GM19193 (cell line): ENCODE measurements around the gene EIF4B.

ENCODE experiments used
- POLR2A ChIP-seq: IDR thresholded peaks from 4 replicates; pipeline ENCODE4 v1.6.1; 2011; ENCODE audit not compliant: insufficient read depth, insufficient read length; ENCODE audit errors: extremely low read depth

Gene EIF4B

GRCh38 chr12:53025250-53025649 lies 19.0 kb downstream of the EIF4B start:
- TF ChIP-seq POLR2A, result no peak

GRCh38 chr12:53031616-53032015 lies 25.4 kb downstream of the EIF4B start:
- TF ChIP-seq POLR2A, result no peak

- TF ChIP-seq POLR2A, result no peak
Measured at GRCh38 chr12:53034459-53034858, 28.2 kb downstream of the EIF4B start.

- TF ChIP-seq POLR2A, result no peak
Measured at GRCh38 chr12:53036802-53037201, 30.5 kb downstream of the EIF4B start.

- no peak for TF ChIP-seq POLR2A
Measured at GRCh38 chr12:53039851-53040250, 33.6 kb downstream of the EIF4B start.

GRCh38 chr12:53042607-53043454 lies 36.6 kb downstream of the EIF4B start:
- peak; percentile 12 for TF ChIP-seq POLR2A

GRCh38 chr12:53044052-53044581 lies 37.9 kb downstream of the EIF4B start:
- no peak for TF ChIP-seq POLR2A

- TF ChIP-seq POLR2A, result no peak
Measured at GRCh38 chr12:53044896-53045695, 38.8 kb downstream of the EIF4B start.

- no peak for TF ChIP-seq POLR2A
Measured at GRCh38 chr12:53045696-53046045, 39.4 kb downstream of the EIF4B start.

GRCh38 chr12:53046655-53047220 lies 40.5 kb downstream of the EIF4B start:
- no peak for TF ChIP-seq POLR2A

GRCh38 chr12:53047221-53048032 lies 41.2 kb downstream of the EIF4B start:
- TF ChIP-seq POLR2A, result no peak

GRCh38 chr12:53048033-53048779 lies 42.0 kb downstream of the EIF4B start:
- TF ChIP-seq POLR2A, result no peak

- no peak for TF ChIP-seq POLR2A
Measured at GRCh38 chr12:53048780-53049401, 42.6 kb downstream of the EIF4B start.

GRCh38 chr12:53049571-53050318 lies 43.5 kb downstream of the EIF4B start, which contains the start of gene TNS2:
TSS of gene TNS2 (plus strand) at chr12:53050065. CDS start at chr12:53050186, 121 bp downstream.
- TF ChIP-seq POLR2A, result no peak
